PC-3 (cell line): ENCODE data around the gene HCCS.

Experiments used
- EZH2 ChIP-seq: fragments of 300-600 bp; sonication (generic); IDR thresholded peaks from one replicate; pipeline ENCODE4 v1.6.1; 2017; ENCODE audit warnings: antibody characterized with exemption, mild to moderate bottlenecking, low read length; ENCODE audit not compliant: unreplicated experiment
- EZH2phosphoT487 ChIP-seq: fragments of 300-600 bp; sonication (generic); IDR thresholded peaks from 2 replicates; pipeline ENCODE4 v1.6.1; 2018; ENCODE audit warnings: mild to moderate bottlenecking, antibody characterized with exemption, low read length, borderline replicate concordance
- TF ChIP-seq, protein P1 (sequence below): fragments of 300-600 bp; sonication (generic); conservative IDR thresholded peaks from 2 replicates; pipeline ENCODE4 v1.5.1; 2017; ENCODE audit warnings: antibody characterized with exemption, low read depth, mild to moderate bottlenecking, low read length

DNA sequence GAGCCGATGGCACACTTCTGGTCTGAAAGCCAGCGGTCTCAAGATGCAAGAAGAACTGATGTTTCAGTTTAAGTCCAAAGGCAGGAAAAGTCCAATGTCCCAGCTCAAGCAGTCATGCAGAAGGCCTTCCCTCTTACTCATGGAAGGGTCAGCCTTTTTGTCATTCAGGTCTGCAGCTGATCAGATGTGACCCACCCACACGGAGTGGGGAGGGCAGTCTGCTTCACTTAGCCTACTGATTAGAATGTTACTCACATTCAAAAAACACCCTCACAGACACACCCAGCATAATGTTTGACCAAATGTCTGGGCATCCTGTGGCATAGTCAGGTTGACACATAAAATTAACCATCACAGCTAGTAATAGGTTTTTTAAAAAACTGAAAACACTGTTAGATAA, 6.6 kb downstream of the HCCS start:
- TF ChIP-seq, protein P1, sequence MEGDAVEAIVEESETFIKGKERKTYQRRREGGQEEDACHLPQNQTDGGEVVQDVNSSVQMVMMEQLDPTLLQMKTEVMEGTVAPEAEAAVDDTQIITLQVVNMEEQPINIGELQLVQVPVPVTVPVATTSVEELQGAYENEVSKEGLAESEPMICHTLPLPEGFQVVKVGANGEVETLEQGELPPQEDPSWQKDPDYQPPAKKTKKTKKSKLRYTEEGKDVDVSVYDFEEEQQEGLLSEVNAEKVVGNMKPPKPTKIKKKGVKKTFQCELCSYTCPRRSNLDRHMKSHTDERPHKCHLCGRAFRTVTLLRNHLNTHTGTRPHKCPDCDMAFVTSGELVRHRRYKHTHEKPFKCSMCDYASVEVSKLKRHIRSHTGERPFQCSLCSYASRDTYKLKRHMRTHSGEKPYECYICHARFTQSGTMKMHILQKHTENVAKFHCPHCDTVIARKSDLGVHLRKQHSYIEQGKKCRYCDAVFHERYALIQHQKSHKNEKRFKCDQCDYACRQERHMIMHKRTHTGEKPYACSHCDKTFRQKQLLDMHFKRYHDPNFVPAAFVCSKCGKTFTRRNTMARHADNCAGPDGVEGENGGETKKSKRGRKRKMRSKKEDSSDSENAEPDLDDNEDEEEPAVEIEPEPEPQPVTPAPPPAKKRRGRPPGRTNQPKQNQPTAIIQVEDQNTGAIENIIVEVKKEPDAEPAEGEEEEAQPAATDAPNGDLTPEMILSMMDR, result no peak
- TF ChIP-seq EZH2 (no peak), EZH2phosphoT487 (no peak)
